Keratinocyte (primary cell): ENCODE data around the gene GDF2. TPM values are rescaled to one million over a fixed set of nuclear protein-coding genes. Genes with fewer than 3 reads are reported as not detected.

Source experiments
- DNase-seq: peaks from one replicate; pipeline ENCODE4 v3.0.0-alpha.2; 2011; ENCODE audit warnings: low read depth, missing footprints, low spot score
- FAIRE-seq: peaks from 2 replicates; lab custom pipeline; 2011; peaks lifted over from hg19 to GRCh38; lab: Jason Lieb, UNC
- H2AFZ ChIP-seq: 2 replicates; pipeline ENCODE4 v1.6.0; 2012; ENCODE audit warnings: low read length, control low read depth, inconsistent platforms; ENCODE audit not compliant: control insufficient read depth
- H3K27ac ChIP-seq: 2 replicates; pipeline ENCODE4 v1.5.1; 2011; ENCODE audit warnings: low read length; ENCODE audit not compliant: control insufficient read depth, insufficient read depth
- H3K27me3 ChIP-seq: 3 replicates; pipeline ENCODE4 v1.6.0; 2011; ENCODE audit warnings: low read length; ENCODE audit not compliant: control insufficient read depth, insufficient read depth; ENCODE audit errors: extremely low read depth
- H3K36me3 ChIP-seq, 2 experiments: 2 replicates in 1 of 2; 3 replicates in 1 of 2; pipeline ENCODE4 v1.5.1; 2011; ENCODE audit warnings: low read length in 2 of 2, mild to moderate bottlenecking in 1 of 2; ENCODE audit not compliant: control insufficient read depth in 2 of 2, insufficient read depth in 2 of 2; ENCODE audit errors: extremely low read depth in 1 of 2
- H3K4me1 ChIP-seq: 3 replicates; pipeline ENCODE4 v1.5.1; 2011; ENCODE audit warnings: low read length; ENCODE audit not compliant: control insufficient read depth, insufficient read depth; ENCODE audit errors: extremely low read depth
- H3K4me2 ChIP-seq: 3 replicates; pipeline ENCODE4 v1.6.0; 2011; ENCODE audit warnings: low read depth, low read length; ENCODE audit not compliant: control insufficient read depth, insufficient read depth; ENCODE audit errors: extremely low read depth
- H3K4me3 ChIP-seq, 3 experiments: fragments of 200-600 bp in 1 of 3; sonication (generic) in 1 of 3; 2 replicates in 2 of 3; 3 replicates in 1 of 3; pipeline ENCODE4 v1.5.1; 2011 to 2016; ENCODE audit warnings: low read length in 3 of 3, mild to moderate bottlenecking in 3 of 3, control low read depth in 2 of 3, inconsistent platforms in 1 of 3, low read depth in 1 of 3, mixed read lengths in 1 of 3, mixed run types in 1 of 3, moderate library complexity in 1 of 3; ENCODE audit not compliant: control insufficient read depth in 2 of 3, insufficient read depth in 2 of 3; ENCODE audit errors: extremely low read depth in 1 of 3
- H3K79me2 ChIP-seq: 2 replicates; pipeline ENCODE4 v1.6.0; 2012; ENCODE audit warnings: low read length; ENCODE audit not compliant: control insufficient read depth, insufficient read depth
- H3K9ac ChIP-seq: 3 replicates; pipeline ENCODE4 v1.6.0; 2011; ENCODE audit warnings: low read length; ENCODE audit not compliant: control insufficient read depth, insufficient read depth; ENCODE audit errors: extremely low read depth
- H3K9me1 ChIP-seq: 3 replicates; pipeline ENCODE4 v1.6.0; 2011; ENCODE audit warnings: low read length; ENCODE audit not compliant: control insufficient read depth, insufficient read depth; ENCODE audit errors: extremely low read depth
- H3K9me3 ChIP-seq: 2 replicates; pipeline ENCODE4 v1.5.1; 2012; ENCODE audit warnings: low read depth, low read length; ENCODE audit not compliant: control insufficient read depth
- H4K20me1 ChIP-seq: 3 replicates; pipeline ENCODE4 v1.6.0; 2011; ENCODE audit warnings: low read length; ENCODE audit not compliant: control insufficient read depth, insufficient read depth; ENCODE audit errors: extremely low read depth
- CTCF ChIP-seq, 3 experiments: IDR thresholded peaks in 1 of 3; conservative IDR thresholded peaks in 1 of 3; optimal IDR thresholded peaks in 1 of 3; 2 replicates in 2 of 3; 3 replicates in 1 of 3; pipeline versions ENCODE3 to v1.5.1; 2011; ENCODE audit warnings: low read length in 3 of 3, mild to moderate bottlenecking in 3 of 3, moderate library complexity in 2 of 3, control low read depth in 1 of 3, inconsistent platforms in 1 of 3; ENCODE audit not compliant: insufficient read depth in 2 of 3; ENCODE audit errors: extremely low read depth in 1 of 3
- EZH2 ChIP-seq: IDR thresholded peaks from one replicate; pipeline ENCODE4 v1.6.1; 2012; ENCODE audit warnings: inconsistent platforms, mild to moderate bottlenecking, low read length, moderate library complexity
- dilution Hi-C: fragments of 300-500 bp; cut with MboI; formaldehyde crosslinking; loops from one replicate; pipeline ENCODE4 v1.7.0; 2020; ENCODE audit warnings: low sequenced_read_pairs; ENCODE audit not compliant: extremely low pct_ligation_motif_present
- polyA plus RNA-seq, 5 experiments: library from polyadenylated mRNA; depleted of rRNA in 3 of 5; stranded (reverse) in 3 of 5; stranded (forward) in 1 of 5; unstranded in 1 of 5; fragments of >200 nt; gene quantifications; 1 replicate in 1 of 5; 2 replicates in 3 of 5; 3 replicates in 1 of 5; pipeline versions ENCODE4 v1.2.1 to v1.2.3, GENCODE V29; 2011 to 2012; ENCODE audit warnings: missing spikeins in 2 of 5, low read depth in 1 of 5, low replicate concordance in 1 of 5

The GDF2 gene
- polyA plus RNA-seq, 1 donor (not counting 4 experiments of a cell fraction or from before 2014, with no cell fraction given): not detected

GRCh38 chr10:47312663-47312995 lies 9.6 kb upstream of the GDF2 start:
- DNase-seq: no peak
- no peaks in the 10 kb centered on the region for H3K9me1 ChIP-seq
- H3K36me3 ChIP-seq: no peaks in the 10 kb centered on the region
- H3K4me3 ChIP-seq: no peak overlapping the region
- H3K4me2 ChIP-seq: no peak overlapping the region
- H3K27ac ChIP-seq: no peak overlapping the region
- peaks cover 8% of the 10 kb centered on the region for H3K4me1 ChIP-seq
- H2AFZ ChIP-seq: no peak overlapping the region
- dilution Hi-C loops: no loop called here
- peaks cover 9% of the 10 kb centered on the region for H3K27me3 ChIP-seq
- no peak overlapping the region for H3K9ac ChIP-seq
- no peaks in the 10 kb centered on the region for H3K9me3 ChIP-seq
- no peaks in the 10 kb centered on the region for H3K79me2 ChIP-seq
- no peaks in the 10 kb centered on the region for H4K20me1 ChIP-seq
- FAIRE-seq: no peak
- no peak for TF ChIP-seq CTCF (optimal IDR thresholded peaks at IDR 0.05 in 1 of 3, IDR thresholded peaks at IDR 0.05 in 1 of 3, conservative IDR thresholded peaks at IDR 0.05 in 1 of 3; ENCODE audit: extremely low read depth in 1 of 3, insufficient read depth in 2 of 3, low read length in 3 of 3)
- no peak for TF ChIP-seq EZH2

- dilution Hi-C loops: no loop called here
- no peak overlapping the region for H3K4me2 ChIP-seq
- no peak for TF ChIP-seq CTCF (optimal IDR thresholded peaks at IDR 0.05 in 1 of 3, IDR thresholded peaks at IDR 0.05 in 1 of 3, conservative IDR thresholded peaks at IDR 0.05 in 1 of 3; ENCODE audit: extremely low read depth in 1 of 3, insufficient read depth in 2 of 3, low read length in 3 of 3)
Measured at GRCh38 chr10:47314416-47314970, 7.8 kb upstream of the GDF2 start.

More at GRCh38 chr10:47314416-47314970, 7.8 kb upstream of the GDF2 start:
- Histone ChIP-seq H3K36me3 (no peaks in the 10 kb centered on the region), H3K9ac (no peak overlapping the region), H4K20me1 (no peaks in the 10 kb centered on the region), H3K4me3 (no peak overlapping the region), H3K27me3 (peaks cover 9% of the 10 kb centered on the region), H3K27ac (no peak overlapping the region), H3K79me2 (no peaks in the 10 kb centered on the region), H2AFZ (no peak overlapping the region), H3K9me3 (no peaks in the 10 kb centered on the region), H3K9me1 (no peaks in the 10 kb centered on the region), H3K4me1 (peaks cover 10% of the 10 kb centered on the region)
- DNase-seq (no peak), FAIRE-seq (no peak)
